ENCODE measurements around the gene DGKZ.
"Not testable (repeated sequence)": the region's sequence is repeated elsewhere in the genome, so short reads cannot be mapped to it uniquely, and the experiment has no call there.

DGKZ gene

DNA sequence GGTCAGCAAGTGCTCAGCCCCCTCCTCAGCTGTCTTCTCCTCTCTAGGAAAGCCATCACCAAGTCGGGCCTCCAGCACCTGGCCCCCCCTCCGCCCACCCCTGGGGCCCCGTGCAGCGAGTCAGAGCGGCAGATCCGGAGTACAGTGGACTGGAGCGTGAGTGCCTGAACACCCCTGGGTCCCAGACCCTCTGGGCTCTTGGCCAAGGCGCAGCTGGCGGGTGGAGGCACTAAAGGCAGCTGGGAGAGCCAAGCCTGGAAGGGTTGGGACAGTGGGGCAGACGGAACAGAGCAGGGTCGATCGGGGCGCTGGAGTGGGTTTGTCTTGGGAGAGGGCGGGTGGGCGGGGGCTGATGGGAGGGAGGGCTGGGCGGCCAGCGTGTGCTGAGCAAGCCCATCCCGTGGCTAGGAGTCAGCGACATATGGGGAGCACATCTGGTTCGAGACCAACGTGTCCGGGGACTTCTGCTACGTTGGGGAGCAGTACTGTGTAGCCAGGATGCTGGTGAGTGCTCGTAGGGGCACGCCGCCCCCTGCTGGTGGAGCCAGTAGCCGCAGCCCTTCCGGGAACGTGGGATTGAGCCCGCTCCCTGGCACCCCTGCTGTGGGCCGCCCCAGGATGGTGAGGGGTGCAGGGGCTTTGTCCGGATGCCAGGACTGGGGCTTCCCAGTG is 20.1 kb downstream of the DGKZ start:
- no peak for DNase-seq

DNA sequence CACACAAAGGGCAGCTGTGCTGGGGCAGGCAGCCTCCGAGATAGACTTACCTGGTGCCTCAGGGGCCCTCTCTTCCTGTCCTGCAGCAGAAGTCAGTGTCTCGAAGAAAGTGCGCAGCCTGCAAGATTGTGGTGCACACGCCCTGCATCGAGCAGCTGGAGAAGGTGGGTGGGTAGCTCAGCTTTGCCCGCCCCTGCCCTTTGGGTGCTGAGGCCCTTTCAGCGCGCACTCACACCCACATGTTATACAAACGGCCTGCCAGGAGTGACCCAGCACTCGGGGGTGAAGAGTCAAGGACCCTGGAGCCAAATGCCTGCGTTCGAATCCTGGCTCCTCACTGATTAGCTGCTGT is 20.6 kb downstream of the DGKZ start:
- no peak for DNase-seq

DNA sequence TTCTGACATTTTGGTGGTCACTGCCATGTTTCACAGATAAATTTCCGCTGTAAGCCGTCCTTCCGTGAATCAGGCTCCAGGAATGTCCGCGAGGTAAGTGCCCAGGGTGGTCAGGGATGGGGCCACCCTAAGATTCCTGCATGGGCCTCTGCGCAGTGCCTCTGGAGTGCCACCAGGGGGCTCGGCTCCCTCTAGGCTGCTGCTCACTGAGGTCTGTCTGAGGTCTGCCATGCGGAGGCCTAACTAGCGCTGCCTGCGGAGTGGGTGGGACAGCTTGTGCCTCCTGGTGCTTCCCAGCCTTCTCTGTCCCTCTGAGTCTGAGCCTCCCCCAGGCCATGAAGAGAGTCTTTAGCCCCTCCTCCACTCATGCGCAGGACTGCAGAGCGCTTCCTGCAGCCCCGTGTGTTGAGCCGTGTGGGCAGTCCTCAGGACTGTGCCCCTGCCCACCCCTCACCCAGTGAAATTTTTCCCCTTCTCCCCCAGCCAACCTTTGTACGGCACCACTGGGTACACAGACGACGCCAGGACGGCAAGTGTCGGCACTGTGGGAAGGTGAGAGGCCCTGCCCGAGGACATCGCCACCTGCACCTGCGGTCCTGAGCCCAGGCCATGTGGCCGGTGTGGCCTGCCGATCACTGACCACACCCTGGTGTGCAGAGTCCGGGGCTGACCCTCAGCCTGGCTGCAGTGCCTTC is 22.3 kb downstream of the DGKZ start:
- DNase-seq, result peak; percentile 43

DNA sequence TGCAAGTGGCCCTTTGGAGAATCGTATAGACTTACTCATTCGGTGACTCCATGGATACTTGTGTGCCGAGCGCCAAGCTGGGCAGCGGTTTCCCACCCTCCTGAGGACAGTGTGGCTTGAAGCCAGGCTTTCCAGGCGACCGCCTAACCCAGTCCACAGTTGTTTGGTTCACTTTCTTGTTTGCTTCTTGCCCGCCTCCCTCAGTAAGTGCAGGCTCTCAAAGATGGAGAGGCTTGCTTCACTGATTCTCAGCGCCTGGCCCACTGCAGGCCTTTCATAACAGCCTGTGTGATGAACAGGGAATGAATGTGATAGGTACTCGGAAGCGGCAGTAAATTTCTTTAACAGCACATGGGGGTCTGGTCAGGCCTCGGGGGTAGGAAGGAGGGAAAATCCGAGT is 23.0 kb downstream of the DGKZ start:
- DNase-seq, result no peak

DNA sequence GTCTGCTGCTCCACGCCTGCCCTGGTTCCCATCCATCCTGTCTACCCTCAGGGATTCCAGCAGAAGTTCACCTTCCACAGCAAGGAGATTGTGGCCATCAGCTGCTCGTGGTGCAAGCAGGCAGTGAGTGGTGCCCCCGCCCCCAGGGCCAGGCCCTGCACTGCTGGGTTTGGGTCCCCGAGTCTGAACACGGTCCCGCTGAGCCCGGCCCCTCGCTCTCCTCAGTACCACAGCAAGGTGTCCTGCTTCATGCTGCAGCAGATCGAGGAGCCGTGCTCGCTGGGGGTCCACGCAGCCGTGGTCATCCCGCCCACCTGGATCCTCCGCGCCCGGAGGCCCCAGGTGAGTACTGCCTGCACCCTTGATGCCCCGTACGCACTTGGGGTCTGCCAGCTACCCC is 24.0 kb downstream of the DGKZ start:
- not testable (repeated sequence) for DNase-seq

DNA sequence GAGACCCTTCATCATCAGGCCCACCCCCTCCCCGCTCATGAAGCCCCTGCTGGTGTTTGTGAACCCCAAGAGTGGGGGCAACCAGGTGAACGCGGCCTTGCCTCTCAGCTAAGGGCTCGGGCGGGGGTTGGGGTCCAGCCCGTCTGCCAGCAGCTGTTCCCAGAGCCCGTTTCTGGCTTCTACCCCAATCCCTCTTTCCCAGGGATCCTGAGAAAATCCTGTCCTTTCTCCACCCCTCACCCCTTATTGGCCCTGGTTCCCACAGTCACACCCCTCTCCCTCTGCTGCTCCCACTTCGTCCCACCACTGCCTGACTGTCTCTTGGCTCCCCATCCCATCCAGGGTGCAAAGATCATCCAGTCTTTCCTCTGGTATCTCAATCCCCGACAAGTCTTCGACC is 24.8 kb downstream of the DGKZ start:
- no peak for DNase-seq

DNA sequence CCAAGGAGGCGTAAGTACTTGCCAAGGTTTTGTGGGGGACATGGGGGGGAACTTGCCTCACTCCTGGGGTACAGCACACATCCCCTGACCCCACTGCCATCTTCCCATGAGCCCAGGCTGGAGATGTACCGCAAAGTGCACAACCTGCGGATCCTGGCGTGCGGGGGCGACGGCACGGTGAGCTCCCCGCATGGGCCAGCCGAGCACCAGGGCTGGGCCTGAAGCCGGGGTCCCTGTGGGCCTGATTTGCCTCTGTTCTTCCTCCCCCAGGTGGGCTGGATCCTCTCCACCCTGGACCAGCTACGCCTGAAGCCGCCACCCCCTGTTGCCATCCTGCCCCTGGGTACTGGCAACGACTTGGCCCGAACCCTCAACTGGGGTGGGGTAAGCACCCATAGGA is 25.2 kb downstream of the DGKZ start:
- DNase-seq, result not testable (repeated sequence)

DNA sequence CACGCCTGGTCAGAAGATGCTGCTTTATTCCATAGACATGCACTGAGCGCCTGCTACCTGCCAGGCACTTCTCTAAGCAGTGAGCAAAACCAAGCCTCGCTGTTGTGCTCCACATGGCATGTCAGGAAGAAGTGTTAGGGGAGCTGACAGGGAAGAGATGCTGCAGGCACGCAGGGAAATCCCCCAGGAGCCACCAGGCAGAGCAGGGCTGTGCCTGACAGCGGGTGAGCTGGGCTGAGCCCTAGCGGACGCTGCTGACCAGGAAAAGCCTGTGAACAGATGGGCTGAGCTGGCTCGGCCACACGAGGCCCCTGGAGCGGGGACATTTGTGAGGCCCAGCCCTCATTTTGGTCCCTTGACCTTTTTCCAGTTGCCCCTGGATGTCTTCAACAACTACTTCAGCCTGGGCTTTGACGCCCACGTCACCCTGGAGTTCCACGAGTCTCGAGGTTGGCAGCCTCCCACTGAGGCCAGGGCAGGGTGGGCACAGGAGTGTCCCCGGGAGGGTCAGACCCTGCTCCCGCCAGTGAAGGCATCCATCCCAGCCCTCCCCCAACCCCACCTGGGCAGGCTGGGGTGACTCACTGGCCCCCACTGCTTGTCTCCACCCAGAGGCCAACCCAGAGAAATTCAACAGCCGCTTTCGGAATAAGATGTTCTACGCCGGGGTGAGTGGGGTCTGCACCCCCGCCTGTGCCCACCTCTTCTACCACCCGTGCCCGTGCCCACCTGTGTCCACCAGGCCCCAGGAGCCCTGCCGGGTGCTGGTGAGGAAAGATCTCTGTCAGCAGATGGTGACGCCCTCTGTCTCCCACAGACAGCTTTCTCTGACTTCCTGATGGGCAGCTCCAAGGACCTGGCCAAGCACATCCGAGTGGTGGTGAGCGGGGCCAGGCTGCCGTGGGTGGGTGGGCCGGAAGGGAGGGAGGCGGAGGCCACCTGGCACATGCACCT is 26.8 kb downstream of the DGKZ start:
- no peak for DNase-seq

DNA sequence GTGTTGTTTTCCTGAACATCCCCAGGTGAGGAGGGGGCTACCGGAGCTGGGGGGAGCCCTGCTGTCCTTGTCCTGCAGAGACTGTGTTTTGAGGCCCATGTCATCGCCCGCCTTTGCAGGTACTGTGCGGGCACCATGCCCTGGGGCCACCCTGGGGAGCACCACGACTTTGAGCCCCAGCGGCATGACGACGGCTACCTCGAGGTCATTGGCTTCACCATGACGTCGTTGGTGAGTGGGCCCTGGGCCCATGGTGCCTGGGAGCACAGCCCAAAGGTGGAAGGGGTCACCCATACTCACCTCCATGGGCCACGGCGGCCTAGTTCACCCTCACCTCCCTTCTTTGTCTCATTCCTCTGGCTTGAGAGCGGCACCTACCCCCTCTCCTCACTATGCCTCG is 27.6 kb downstream of the DGKZ start:
- no peak for DNase-seq

DNA sequence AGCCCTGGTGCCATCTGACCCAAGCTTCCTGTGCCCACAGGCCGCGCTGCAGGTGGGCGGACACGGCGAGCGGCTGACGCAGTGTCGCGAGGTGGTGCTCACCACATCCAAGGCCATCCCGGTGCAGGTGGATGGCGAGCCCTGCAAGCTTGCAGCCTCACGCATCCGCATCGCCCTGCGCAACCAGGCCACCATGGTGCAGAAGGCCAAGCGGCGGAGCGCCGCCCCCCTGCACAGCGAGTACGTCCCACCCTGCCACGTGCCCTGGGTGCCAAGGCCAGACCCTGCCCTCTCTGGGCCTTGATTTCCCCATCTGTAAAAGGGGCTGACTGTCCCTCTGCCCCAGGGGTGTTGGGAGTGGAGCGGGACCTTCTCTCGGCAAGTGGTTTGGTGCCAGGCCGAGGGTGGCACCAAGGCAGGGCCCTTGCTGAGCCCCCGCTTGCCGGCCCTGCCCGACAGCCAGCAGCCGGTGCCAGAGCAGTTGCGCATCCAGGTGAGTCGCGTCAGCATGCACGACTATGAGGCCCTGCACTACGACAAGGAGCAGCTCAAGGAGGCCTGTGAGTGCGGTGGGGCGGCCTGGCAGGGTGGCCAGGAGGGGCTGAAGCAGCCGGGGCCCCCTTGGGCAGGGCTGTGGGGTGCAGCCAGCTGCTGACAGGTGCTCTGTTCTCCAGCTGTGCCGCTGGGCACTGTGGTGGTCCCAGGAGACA is 28.3 kb downstream of the DGKZ start:
- DNase-seq, result no peak

DNA sequence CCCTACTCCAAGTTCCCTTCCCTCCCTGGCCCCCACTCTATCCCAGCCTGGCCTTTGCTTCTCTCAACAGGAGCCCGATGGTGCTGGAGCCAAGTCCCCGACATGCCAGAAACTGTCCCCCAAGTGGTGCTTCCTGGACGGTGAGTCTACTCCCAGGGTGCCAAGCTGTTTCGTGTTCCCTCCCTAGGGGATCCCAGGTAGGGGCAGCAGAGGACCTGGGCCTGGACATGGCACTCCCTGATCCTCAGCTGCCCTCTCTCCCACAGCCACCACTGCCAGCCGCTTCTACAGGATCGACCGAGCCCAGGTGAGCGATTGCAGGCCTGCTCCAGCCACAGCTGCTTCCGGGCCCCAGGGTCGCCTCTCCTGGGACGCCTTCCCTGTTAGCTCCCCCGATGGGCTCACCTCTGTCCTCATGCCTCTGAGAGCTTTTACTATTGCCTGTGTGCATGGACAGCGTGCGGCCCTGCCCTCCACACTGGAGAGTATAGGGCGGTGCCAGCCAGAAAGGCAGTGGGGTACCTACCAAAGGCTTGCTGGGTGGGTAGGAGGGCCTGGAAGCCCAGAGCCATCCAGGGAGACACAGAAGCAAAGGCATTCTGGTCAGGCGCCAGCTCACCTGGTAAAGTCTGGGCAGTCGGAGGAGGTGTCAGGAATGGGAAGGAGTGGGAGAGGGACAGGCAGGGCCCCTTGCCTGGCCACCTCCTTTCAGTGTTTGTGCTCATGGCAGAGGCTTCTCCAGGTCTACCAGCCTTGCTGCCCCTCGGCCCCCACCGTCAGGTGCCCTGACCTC is 29.2 kb downstream of the DGKZ start:
- DNase-seq, result no peak

DNA sequence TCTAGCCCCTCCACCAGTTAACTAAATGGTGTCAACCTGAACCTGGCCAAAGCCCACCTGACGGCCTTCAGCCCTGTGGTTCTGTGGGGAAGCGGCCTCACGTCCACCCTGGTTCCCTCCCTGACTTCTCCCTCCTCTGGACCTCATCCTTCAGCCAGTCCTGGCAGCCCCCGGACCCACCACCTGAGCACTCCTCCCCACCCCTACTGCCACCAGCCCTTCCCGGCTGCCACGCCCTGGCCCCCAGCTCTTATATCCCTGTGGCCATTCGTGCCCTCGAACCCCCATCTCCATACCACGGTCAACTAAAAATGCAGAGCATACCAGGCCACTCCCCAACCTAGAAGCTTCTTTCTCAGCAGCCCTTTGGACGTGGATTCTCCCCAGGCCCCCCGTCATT is 30.0 kb downstream of the DGKZ start:
- DNase-seq, result no peak

DNA sequence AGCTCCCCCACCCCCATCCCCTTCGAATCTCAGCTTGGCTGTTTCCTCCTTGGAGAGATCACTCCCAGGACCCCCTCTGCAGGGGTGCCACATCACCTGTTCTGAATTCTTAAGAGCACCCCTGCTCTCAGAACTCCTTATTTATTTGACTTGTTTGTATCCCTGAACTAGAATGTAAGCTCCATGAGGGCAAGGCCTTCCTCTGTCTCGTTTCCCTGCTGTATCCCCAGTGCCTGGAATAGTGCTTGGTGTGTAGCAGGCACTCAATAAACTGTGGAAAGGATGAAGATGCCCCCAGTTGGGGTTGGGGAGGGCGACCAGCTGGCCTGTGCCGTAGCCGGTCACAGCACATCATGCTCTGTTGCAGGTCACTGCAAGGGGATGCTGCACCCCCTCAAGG is 30.6 kb downstream of the DGKZ start:
- DNase-seq, result no peak

DNA sequence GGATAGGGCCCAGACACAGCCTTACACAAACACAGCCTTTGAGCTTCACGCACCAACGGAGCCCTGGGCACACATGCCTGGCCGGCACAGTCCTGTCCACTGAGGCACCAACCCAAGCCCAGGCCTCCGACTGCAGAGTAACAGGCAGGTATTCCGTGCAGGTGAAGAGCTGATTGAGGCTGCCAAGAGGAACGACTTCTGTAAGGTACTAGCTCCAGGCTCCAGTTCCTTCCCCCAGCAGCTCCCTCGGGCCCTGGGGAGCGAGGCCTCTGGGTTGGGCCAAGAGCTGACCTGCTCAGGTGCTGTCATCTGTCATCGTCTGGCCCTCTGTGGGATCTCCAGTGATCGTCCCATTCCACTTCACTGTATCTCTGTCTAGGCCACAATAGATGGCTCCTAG is 31.0 kb downstream of the DGKZ start:
- DNase-seq, result no peak

DNA sequence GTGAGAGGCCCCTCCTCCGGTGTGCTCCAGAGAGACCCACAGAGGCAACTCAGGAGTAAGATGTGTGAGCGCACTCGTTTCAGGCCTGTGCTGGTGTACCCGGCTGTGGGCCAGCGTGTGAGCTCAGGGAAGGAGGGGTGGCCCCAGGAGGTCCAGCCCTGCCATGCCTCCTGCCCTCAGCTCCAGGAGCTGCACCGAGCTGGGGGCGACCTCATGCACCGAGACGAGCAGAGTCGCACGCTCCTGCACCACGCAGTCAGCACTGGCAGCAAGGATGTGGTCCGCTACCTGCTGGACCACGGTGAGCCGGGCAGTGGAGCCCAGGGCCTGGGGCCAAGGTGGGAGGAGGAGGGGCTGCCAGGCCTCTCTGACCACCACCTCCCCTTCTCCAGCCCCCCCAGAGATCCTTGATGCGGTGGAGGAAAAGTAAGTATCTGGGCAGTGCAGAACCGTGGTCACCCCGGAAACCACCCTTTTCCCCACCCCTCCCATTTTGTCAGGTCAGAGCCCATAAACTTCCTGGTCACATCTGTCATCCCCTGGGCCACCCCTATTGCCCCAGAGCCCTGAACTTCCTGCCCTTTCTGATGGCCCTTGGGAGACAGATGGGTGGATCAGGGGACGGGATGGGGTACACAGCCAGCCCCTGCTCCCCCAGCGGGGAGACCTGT is 31.7 kb downstream of the DGKZ start:
- no peak for DNase-seq

DNA sequence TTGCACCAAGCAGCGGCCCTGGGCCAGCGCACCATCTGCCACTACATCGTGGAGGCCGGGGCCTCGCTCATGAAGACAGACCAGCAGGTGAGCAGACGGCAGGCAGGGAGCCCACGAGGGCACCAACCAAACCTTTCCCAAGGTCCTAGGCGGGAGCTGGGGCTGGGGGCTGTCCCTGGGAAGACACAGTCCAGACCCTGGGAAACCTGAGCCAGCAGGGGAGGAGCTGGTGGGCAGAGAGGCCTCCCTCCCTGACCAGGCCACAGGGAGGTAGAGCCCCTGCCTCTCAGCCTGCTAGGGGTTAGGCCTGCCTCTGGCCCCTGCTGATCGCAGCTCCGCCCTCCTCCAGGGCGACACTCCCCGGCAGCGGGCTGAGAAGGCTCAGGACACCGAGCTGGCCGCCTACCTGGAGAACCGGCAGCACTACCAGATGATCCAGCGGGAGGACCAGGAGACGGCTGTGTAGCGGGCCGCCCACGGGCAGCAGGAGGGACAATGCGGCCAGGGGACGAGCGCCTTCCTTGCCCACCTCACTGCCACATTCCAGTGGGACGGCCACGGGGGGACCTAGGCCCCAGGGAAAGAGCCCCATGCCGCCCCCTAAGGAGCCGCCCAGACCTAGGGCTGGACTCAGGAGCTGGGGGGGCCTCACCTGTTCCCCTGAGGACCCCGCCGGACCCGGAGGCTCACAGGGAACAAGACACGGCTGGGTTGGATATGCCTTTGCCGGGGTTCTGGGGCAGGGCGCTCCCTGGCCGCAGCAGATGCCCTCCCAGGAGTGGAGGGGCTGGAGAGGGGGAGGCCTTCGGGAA is 32.4 kb downstream of the DGKZ start:
- not testable (repeated sequence) for DNase-seq

DNA sequence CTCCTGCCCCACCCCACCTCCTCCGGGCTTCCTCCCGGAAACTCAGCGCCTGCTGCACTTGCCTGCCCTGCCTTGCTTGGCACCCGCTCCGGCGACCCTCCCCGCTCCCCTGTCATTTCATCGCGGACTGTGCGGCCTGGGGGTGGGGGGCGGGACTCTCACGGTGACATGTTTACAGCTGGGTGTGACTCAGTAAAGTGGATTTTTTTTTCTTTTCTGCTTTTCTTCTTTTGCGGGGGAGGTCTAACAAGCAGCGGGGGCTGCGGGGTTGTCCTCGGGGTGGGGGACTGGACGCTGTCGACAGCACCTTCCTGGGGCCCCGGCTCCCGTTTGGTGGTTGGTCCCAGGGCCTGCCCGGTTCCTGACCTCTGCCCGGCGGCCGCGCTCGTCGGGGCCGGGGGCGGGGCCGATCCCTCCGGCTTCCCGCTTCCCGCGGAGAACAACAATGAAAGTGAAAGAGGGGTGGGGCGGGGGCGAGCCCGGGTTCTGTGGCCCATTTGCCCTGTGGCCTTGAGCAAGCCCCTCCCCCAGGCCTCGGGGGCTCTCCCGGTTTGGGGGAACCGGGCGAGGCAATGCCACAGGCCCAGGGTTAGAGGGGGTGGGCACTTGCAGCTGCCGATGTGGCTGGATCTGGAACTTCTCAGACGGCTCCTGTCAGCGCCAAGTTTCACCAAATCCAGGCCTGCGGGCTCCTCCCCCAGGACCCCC is 33.2 kb downstream of the DGKZ start:
- DNase-seq, result no peak

DNA sequence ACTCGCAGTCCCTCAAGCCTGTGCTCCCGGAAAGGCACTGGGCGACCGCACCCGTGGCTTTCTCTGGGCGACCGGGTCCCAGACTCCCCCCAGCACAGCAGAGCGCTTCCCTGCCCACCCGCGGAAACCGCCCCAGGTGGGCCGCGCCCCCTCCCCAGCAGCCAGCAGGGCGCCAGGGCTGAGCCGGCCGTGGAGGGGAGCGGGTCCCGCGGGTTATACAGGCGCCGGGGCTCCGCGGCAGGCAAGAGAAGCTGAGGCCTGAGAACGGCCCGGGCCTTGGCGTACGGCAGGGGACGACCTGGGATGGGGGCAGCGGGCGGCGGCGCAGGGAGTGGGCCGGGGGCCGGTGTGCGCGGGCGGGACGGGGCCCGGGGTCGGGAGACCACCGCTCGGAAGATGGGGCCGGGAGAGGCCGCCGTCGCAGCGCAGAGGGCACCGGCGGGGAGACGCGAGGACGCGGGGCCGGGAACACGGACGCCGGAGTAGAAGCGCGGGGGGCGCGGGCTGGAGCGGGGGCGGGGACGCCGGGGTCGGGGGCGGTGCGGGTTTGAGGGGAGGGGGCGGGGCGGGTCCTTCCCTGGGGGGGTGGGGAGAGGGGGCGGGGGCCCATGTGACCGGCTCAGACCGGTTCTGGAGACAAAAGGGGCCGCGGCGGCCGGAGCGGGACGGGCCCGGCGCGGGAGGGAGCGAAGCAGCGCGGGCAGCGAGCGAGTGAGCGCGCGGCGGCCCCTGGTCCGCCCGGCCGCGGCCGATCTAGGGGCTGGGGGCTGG is 34.0 kb downstream of the DGKZ start, which contains the start of gene MDK:
Gene MDK (plus strand): TSS at position 622 of the 771 bp plus-strand sequence. CDS start 389 bp downstream, outside the sequence.
- peak; percentile 45 for DNase-seq
